GM18507 (cell line): ENCODE data around the gene NADK2.
"Not testable (repeated sequence)": the region's sequence is repeated elsewhere in the genome, so short reads cannot be mapped to it uniquely, and the experiment has no call there.

ENCODE experiments used
- DNase-seq: peaks from one replicate; pipeline ENCODE4 v3.0.0; 2011; ENCODE audit warnings: low read depth; ENCODE audit not compliant: insufficient read length; ENCODE audit errors: extremely low spot score
- FAIRE-seq: peaks from 2 replicates; lab custom pipeline; 2011; peaks lifted over from hg19 to GRCh38; lab: Jason Lieb, UNC

NADK2 gene

DNA sequence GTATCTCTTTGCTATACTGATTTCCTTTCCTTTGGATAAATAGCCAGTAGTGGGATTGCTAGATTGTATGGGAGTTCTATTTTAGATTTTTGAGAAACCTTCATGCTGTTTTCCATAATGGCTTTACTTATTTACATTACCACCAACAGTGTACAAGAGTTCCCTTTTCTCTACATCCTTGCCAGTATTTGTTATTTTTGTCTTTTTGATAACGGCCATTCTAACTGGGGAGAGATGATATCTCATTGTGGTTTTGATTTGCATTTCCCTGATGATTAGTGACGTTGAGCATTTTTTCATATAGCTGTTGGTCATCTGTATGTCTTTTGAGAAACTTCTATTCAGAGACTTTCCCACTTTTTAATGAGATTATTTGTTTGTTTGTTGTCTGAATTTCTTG lies 25.8 kb downstream of the NADK2 start:
- FAIRE-seq (no peak), DNase-seq (no peak)

DNA sequence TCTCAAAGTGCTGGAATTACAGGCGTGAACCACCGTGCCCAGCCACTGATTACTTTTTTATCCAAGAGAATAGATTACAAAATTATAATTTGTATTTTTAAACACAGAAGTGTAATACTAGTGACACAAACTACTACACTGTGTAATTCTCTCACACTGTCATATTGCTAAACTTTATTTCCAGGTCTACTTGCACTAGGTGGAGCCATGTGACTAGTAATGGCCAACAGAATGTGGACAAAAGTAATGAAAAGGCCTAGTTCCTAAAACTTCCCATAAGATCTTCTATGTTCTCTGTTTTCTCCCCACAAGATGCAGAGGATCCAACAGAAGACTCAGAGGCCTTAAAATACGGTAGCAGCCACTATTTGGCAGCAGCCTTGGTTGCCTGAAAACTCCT lies 27.3 kb downstream of the NADK2 start:
- FAIRE-seq (no peak), DNase-seq (no peak)

DNA sequence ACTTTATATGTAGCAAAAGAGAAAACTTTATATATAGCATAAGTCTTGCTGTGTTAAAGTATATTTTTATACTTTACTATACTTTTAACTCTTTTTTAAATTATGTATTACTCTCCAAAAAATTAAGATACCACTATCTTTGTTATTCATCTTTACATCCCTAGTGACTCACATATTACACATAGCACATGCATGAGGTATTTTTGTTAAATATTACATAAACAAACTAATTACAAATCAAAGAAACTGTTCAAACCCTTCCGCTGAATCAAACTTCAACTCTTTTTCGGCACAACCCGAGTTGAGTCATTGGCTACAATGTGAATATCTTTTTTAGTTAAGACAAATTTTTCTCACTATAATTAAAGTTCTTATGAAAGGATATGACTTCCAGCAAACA lies 32.1 kb downstream of the NADK2 start:
- FAIRE-seq, result no peak
- no peak for DNase-seq

DNA sequence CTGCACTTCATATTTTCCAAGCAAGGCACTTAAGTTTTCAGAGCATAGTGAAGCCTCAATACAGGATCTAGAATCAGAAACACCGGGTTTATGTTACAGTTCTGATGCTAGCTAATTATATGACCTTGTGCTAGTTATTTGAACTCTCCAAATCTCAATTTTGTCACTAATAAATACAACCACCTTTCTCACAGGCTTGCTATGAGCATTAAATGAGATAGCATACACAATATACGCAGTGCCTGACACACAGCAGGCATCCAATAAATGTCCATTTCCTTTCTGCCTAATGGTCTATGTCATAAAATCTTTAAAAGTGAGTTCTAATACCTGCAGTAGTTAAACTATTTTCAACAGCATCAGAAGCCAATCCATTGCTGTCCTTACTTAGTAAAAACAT lies 32.9 kb downstream of the NADK2 start:
- no peak for DNase-seq
- FAIRE-seq, result no peak

DNA sequence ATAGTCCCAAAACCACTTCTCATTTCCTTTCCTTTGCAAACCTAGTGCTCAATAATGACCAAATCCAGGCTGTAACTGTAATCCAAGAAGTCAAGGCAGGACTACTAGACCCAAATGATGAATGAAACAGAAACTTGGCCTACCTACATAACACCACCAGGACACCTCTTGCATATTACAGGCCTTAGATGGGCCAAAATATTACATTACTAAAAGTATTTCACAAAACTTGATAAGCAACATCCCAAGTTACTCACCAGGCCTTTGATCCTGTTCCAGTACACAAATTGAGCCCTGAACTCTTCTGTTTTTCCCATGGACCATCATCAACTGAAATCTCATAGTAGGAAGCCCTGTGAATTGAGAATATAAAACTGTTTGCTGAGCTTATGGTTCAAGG lies 34.8 kb downstream of the NADK2 start:
- no peak for DNase-seq
- no peak for FAIRE-seq

DNA sequence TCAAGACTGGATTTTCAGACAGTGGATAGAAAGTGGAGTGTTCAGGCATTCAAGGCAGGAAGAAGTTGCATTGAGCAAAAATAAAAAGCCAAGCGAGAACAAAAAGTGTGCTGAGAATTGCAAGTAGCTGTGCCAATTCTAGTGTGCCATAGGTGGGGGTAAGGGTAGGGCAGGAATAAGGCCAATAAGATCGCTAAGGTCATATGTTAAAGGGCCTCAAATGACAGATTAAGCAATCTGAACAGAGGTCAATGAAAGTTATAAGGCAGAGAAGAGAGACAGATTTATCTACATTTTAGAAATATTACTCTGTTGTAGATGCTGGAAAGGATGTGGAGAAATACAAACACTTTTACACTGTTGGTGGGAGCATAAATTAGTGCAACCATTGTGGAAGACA lies 36.4 kb downstream of the NADK2 start:
- FAIRE-seq (no peak), DNase-seq (no peak)

DNA sequence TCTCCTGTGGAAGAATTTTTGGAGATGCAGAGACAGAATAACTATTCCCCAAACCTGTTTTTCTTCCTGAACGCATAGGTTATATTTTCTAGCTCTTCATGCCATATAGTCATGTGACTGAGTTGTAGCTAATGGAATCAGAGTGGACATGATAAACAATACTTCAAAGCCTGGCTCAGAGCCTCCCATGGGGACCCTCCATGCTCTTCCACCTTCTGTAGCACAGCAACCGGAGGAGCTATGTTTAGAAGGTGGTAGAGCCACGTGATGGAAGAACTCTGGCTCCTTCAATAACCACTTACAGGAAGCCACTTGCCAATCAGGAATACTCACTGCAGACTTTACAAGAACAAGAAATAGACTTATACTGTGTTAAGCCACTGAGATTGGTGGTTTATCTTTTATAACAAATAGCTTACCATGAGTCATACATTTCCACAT lies 39.2 kb downstream of the NADK2 start:
- no peak for FAIRE-seq
- no peak for DNase-seq

DNA sequence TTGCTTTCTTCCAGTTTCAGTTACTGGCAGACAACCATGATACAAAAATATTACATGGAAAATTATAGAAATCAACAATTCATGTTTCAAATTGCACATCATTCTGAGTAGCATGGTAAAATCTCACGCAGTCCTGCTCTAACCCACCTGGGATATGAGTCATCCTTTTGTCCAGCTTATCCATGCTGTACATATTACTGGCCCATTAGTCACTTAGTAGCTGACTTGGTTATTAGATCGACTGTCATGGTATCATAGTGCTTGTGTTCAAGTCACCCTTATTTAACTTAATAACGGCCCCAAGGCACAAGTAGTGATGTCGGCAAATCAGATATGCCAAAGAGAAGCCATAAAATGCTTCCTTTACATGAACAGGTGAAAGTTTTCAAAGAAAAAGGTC lies 41.2 kb downstream of the NADK2 start:
- no peak for FAIRE-seq
- no peak for DNase-seq

DNA sequence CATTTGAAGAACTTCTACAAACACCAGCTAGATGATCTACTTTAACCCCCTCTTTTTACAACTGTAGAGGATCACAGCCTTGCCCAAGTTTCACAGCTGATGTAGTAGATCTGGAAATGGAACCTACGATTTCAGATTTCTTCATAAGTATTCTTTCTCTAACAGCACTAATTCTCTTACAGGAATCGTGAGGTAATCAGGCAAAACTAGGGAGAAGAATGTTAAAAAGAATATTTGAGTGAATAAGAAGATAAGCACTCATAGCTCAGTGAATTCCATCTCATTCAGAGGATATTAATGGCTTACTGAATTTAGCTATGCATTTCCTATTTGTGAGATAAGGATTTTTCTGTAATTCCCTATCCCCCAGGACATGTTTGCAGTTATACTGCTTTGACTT lies 42.1 kb downstream of the NADK2 start:
- FAIRE-seq, result no peak
- no peak for DNase-seq

DNA sequence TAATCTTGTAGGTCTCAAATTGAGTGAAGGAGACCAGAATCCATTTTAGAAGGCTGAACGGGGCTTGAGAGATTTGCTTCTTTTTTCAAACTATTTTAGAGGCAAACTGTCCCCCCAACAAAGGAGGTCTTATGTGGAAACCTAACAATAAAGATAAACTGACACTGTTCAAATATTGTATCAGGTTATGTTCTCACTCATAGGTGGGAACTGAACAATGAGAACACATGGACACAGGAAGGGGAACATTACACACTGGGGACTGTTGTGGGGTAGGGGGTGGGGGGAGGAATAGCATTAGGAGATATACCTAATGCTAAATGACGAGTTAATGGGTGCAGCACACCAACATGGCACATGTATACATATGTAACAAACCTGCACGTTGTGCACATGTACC lies 42.9 kb downstream of the NADK2 start:
- FAIRE-seq, result peak; percentile 15
- DNase-seq, result not testable (repeated sequence)

DNA sequence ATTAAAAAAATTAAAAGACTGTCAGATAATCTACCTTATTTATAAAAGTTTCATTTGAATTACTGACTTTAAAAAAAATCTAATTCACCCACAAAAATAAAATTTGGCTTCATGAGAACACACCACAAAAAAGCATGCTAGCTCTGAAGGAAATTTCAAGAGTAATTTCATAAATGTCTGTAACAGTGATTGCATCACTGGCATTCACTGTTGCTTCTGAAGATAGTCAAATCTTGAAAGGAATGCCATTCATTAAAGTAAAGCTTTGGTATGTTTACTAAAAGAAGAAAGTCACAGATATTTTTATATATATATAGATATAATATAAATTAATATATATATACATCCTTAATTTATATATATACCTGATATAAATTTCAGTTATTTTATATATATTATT lies 43.4 kb downstream of the NADK2 start:
- FAIRE-seq, result no peak
- no peak for DNase-seq

DNA sequence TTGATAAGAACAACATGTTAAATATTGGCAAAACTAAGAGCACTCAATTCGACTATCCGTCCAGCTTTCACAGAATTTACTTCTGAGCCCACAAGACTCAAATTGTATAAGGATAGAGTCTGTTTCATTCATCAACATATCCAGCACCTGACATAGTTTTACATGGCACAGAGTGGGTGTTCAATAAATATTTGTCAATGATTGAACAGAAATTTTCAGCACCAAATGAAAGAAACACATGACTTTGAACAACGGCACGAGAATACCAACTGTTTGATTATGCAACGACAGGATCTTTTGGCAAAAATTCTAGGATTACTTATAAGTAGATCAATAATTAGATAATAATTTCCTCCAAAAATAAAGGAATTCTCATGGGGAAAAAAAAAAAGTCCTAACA lies 48.0 kb downstream of the NADK2 start:
- no peak for FAIRE-seq
- DNase-seq, result no peak

DNA sequence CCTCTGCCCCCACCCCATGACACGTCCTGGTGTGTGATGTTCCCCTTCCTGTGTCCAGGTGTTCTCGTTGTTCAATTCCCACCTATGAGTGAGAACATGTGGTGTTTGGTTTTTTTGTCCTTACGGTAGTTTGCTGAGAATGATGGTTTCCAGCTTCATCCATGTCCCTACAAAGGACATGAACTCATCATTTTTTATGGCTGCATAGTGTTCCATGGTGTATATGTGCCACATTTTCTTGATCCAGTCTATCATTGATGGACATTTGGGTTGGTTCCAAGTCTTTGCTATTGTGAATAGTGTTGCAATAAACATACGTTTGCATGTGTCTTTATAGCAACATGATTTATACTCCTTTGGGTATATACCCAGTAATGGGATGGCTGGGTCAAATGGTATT lies 57.3 kb downstream of the NADK2 start:
- not testable (repeated sequence) for FAIRE-seq

DNA sequence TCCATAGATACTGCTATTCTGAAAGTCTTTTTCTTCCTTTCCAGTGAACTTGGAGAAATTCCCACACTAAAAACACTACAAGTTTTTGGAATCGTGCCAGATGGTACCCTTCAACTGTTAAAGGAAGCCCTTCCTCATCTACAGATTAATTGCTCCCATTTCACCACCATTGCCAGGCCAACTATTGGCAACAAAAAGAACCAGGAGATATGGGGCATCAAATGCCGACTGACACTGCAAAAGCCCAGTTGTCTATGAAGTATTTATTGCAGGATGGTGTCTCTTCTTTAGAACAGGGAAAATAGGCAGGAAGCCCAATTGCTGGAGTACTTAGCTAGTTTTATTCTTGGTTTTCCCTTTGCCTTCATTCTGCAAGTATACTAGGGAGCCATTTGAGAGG lies 60.0 kb downstream of the NADK2 start:
- no peak for FAIRE-seq

More for the DNA sequence above, 57.3 kb downstream of the NADK2 start:
- not testable (repeated sequence) for DNase-seq

DNA sequence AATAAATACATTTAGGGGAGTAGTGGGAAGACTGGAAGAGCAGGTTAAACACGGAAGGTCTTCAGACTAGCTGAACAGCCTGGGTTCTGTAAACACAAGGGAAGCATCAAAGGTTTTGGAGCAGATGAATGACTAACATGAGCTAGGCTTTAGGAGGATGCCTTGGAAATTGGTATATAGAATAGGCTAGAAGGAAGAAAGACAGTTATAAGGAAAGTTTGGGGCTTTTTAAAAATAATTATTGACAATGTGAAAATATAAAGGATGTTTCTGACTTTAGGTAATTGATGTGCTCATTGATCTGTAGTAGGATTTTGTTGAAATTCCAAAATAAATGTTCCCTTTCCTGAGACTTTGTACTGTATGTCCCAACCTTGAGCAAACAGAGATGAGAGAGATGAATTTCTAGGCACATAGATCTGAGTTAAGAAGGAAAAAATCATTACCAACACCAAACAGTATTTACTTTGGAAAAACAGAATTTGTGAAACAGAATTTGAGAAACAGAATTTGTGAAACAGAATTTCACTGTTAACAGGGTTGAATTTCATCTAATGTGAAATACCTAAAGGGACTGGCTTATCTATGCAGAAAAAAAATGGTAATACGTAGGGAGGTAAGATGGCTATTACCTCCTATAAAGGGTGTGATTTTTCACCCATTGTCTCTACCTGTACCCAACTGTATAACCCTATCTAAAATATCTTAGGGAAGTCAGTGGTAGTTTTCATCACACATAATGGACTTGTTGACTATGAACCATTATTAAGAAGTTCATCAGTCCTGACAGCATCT lies 61.0 kb downstream of the NADK2 start:
- FAIRE-seq (no peak), DNase-seq (no peak)

More for the DNA sequence above, 60.0 kb downstream of the NADK2 start:
- DNase-seq, result no peak

DNA sequence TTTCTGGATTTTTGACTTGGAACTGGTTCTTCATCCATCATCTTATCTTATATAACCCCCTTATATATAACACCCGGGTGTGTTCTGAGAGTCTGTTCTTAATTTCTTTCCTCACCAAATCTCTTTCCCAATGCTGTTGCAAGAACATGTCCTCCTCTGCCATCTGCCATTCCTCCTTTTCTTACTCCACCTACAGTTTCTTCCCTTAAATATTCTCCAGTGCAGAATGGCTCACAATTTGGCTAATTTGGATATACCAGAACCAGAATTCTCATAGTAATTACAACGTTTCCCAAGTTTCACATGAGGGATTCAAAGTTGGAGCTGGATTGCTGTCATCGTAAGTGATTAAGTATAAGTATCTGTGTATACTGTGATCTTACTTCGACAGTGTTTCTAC lies 61.8 kb downstream of the NADK2 start:
- no peak for DNase-seq
- FAIRE-seq, result no peak

DNA sequence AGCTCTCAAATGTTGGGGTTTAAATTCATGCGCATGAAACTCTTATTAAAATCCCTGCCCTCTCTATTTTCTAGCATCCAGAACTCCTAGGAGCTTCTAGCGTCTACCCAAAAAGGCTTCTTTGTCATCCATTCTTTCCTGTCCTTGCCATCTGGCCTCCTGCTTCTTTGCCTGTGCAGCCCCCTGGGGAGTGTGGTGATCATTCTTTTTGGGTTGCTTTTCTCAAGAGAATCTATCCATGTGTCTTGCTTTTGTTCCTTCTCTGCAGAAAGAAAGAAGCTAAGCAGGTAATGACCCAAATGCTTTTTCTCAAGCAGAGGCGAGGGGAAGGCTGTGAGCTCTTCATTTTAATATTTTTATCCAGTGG lies 63.2 kb downstream of the NADK2 start:
- FAIRE-seq, result no peak

DNA sequence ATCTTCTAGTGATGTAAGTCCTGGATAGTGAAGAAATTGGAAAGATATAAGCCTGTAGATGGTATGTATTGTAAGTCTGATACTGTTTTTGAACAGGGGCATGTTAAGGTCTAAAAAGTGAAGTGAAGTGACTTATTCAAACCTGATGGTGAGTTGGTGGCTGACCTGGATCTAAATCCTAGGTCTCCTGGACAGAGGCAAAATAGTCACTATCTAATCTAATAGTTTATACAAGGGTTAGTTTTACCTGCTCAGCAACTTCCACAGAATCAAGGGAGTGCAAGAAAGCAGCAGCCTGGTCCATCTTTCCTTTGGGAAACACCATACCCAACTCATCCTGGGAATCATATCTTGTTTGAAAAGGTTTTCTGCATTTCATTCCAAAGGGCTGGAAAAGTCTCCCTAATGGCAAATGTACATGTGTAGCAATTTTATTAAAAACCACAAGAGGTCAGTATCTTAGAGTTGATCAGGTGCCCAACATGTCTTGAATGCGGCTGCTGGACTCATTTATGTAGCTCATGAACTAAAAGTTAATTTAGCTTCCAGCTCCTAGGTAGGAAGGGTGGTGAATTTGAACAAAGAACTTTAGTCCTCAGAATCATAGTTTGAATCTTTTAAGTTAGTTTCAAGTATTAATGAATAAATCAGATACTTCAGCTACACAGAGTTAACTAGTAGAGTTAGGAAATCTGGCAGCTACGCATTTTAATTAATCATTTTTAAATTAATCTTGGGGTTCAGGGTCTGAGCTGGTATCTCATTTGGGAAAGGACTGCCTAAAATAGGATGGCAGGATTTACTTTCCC lies 63.8 kb downstream of the NADK2 start:
- FAIRE-seq (no peak), DNase-seq (no peak)

More for the DNA sequence above, 63.2 kb downstream of the NADK2 start:
- DNase-seq, result no peak

DNA sequence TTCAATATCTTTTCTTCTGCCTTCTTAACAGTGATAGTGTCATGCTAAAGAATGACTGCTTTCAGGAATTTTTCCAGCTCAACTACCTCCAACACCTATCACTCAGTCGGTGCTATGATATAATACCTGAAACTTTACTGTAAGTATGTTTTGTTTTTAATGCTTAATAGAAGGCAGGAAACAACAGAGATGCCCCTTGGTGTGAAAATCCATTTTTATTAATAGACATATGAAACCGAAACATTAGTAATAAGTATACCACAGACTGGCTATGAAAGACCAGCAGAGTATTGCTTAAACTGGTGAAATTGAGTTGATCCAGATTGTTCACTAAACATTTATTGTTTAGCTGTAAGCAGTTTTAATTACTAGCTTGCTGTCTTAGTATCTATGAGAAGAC lies 64.6 kb downstream of the NADK2 start:
- DNase-seq (no peak), FAIRE-seq (peak; percentile 81)

DNA sequence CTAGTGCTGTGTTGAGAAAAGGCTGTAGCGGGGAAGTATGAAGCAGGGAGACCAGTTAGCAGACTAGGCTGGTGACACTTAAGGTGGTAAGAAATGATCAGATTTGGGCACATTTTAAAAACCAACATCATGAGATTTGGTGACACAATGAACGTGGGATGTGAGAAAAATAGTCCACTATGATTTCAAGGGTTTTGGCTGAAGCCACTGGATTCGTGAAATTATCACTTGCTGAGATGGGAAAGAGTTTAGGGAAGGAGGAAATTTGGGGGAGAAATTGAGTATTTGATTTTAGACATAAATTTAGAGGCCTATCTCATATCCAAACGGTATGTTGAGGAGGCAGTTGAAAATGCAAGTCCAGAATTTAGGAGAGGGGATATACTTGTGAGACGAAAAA lies 66.7 kb downstream of the NADK2 start:
- FAIRE-seq (no peak), DNase-seq (no peak)

DNA sequence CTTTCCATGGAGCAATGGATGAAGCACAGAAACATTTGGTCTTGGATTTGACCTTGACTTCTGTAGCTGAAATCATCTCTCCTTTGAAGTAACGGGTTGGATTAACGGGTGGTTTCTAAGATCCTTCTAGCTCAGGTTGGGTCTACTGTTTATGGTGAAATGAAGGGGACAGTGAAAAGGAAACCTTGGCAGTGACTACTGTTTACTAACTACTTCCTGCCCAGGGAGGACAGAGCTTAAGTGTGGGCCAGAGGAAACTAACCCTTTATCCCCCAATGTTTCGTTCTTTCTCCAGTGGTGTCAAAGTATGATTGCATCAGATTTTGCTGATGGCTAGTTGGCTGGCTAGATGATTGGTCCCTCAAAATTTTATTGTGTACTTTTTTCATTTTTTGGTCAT lies 67.6 kb downstream of the NADK2 start:
- FAIRE-seq (no peak), DNase-seq (no peak)
